ENCODE data around the gene MPRIP. TPM values are rescaled to one million over a fixed set of nuclear protein-coding genes. Genes with fewer than 3 reads are reported as not detected.

The MPRIP gene
- total and polyA plus RNA-seq, 12 donors, result 88.5 to 234 (median 175) TPM

- TF ChIP-seq POLR2A (IDR thresholded peaks at IDR 0.05) (no peak), CTCF (IDR thresholded peaks at IDR 0.05) (no peak)
- intact Hi-C loops (cut with DNase I), result no loop called here
- DNase-seq, result no peak
- H3K4me3 ChIP-seq, result no peak overlapping the region
- H3K27ac ChIP-seq, result no peak overlapping the region
- no peaks in the 10 kb centered on the region for H3K27me3 ChIP-seq
- no peaks in the 10 kb centered on the region for H3K4me1 ChIP-seq (replicated peaks in 1 of 2)
- 94 to 97% (median 95%) methylated on average over 19 to 22 of the region's 22 CpGs for WGBS, 4 donors
- H3K36me3 ChIP-seq (replicated peaks in 1 of 2), result peaks cover 0 to 99% of the 10 kb centered on the region in 2 donors
- no peaks in the 10 kb centered on the region for H3K9me3 ChIP-seq (replicated peaks in 1 of 3)
Observed at GRCh38 chr17:17221329-17221728, 179.1 kb downstream of the MPRIP start.

- no peaks in the 10 kb centered on the region for H3K9me3 ChIP-seq (replicated peaks in 1 of 3)
Observed at GRCh38 chr17:17223736-17224135, 181.5 kb downstream of the MPRIP start.

GRCh38 chr17:17224137-17224536 lies 181.9 kb downstream of the MPRIP start:
- no peak overlapping the region for H3K4me3 ChIP-seq
- intact Hi-C loops (cut with DNase I), result no loop called here
- TF ChIP-seq CTCF (IDR thresholded peaks at IDR 0.05) (no peak), POLR2A (IDR thresholded peaks at IDR 0.05) (no peak)
- no peaks in the 10 kb centered on the region for H3K9me3 ChIP-seq (replicated peaks in 1 of 3)
- no peak for DNase-seq
- H3K27me3 ChIP-seq, result no peaks in the 10 kb centered on the region
- H3K36me3 ChIP-seq (replicated peaks in 1 of 2), result peaks cover 0 to 99% of the 10 kb centered on the region in 2 donors
- no peak overlapping the region for H3K27ac ChIP-seq
- H3K4me1 ChIP-seq (replicated peaks in 1 of 2), result no peaks in the 10 kb centered on the region
- 85 to 91% (median 89%) methylated on average over 8 of the region's 8 CpGs for WGBS, 4 donors

More at GRCh38 chr17:17223736-17224135, 181.5 kb downstream of the MPRIP start:
- Histone ChIP-seq H3K36me3 (replicated peaks in 1 of 2) (peaks cover 0 to 99% of the 10 kb centered on the region in 2 donors), H3K27me3 (no peaks in the 10 kb centered on the region), H3K27ac (no peak overlapping the region), H3K4me1 (replicated peaks in 1 of 2) (no peaks in the 10 kb centered on the region), H3K4me3 (no peak overlapping the region)
- no peak for TF ChIP-seq CTCF (IDR thresholded peaks at IDR 0.05)
- TF ChIP-seq POLR2A (IDR thresholded peaks at IDR 0.05), result no peak
- intact Hi-C loops (cut with DNase I), result no loop called here
- DNase-seq, result no peak
- WGBS, 4 donors, result 90 to 94% (median 94%) methylated on average over 9 to 16 of the region's 16 CpGs

GRCh38 chr17:17225901-17226300 lies 183.6 kb downstream of the MPRIP start:
- Histone ChIP-seq H3K27ac (no peak overlapping the region), H3K27me3 (no peaks in the 10 kb centered on the region), H3K36me3 (replicated peaks in 1 of 2) (peaks cover 0 to 97% of the 10 kb centered on the region in 2 donors), H3K4me1 (replicated peaks in 1 of 2) (no peaks in the 10 kb centered on the region), H3K9me3 (replicated peaks in 1 of 3) (no peaks in the 10 kb centered on the region), H3K4me3 (no peak overlapping the region)
- TF ChIP-seq POLR2A (IDR thresholded peaks at IDR 0.05), result no peak
- no peak for TF ChIP-seq CTCF (IDR thresholded peaks at IDR 0.05)
- intact Hi-C loops (cut with DNase I), result no loop called here
- WGBS, 4 donors, result 84 to 93% (median 92%) methylated on average over 7 to 10 of the region's 10 CpGs
- no peak for DNase-seq
